Measurements from ENCODE around the gene PIK3CB. TPM values are rescaled to one million over a fixed set of nuclear protein-coding genes. Genes with fewer than 3 reads are reported as not detected.
"Not testable (repeated sequence)": the region's sequence is repeated elsewhere in the genome, so short reads cannot be mapped to it uniquely, and the experiment has no call there.

The PIK3CB gene
- polyA plus RNA-seq, 1 donor from 2014 or later = 11.5 TPM

DNA sequence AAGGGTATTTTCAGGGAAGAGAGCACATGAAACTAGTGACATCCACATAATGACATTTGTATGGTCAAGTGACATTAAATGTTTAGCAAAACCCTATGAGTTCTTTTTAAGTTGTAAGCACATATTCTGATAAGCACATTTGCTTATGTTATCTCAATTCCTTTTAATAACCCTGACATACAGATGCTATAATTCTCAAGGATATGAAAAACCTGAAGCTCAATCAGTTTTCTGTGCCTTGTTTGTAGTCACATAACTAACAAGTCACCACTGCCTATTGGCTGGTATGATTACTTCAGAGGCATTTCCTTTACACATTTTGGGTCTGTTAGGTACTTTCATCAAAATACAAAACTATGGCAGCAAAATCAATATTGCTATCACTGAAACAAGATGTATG lies 152.1 kb downstream of the PIK3CB start:
- H3K9me3 ChIP-seq (ENCODE audit: low read length) = no peaks in the 10 kb centered on the region
- no peaks in the 10 kb centered on the region for H3F3A ChIP-seq (ENCODE audit: insufficient read depth, low read length, poor library complexity, severe bottlenecking)
- H3K4me2 ChIP-seq (ENCODE audit: low read length) = no peak overlapping the region
- H3K4me3 ChIP-seq (ENCODE audit: low read length) = no peak overlapping the region
- TF ChIP-seq, protein P1, sequence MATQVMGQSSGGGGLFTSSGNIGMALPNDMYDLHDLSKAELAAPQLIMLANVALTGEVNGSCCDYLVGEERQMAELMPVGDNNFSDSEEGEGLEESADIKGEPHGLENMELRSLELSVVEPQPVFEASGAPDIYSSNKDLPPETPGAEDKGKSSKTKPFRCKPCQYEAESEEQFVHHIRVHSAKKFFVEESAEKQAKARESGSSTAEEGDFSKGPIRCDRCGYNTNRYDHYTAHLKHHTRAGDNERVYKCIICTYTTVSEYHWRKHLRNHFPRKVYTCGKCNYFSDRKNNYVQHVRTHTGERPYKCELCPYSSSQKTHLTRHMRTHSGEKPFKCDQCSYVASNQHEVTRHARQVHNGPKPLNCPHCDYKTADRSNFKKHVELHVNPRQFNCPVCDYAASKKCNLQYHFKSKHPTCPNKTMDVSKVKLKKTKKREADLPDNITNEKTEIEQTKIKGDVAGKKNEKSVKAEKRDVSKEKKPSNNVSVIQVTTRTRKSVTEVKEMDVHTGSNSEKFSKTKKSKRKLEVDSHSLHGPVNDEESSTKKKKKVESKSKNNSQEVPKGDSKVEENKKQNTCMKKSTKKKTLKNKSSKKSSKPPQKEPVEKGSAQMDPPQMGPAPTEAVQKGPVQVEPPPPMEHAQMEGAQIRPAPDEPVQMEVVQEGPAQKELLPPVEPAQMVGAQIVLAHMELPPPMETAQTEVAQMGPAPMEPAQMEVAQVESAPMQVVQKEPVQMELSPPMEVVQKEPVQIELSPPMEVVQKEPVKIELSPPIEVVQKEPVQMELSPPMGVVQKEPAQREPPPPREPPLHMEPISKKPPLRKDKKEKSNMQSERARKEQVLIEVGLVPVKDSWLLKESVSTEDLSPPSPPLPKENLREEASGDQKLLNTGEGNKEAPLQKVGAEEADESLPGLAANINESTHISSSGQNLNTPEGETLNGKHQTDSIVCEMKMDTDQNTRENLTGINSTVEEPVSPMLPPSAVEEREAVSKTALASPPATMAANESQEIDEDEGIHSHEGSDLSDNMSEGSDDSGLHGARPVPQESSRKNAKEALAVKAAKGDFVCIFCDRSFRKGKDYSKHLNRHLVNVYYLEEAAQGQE (IDR thresholded peaks at IDR 0.05; ENCODE audit: borderline replicate concordance) = no peak
- H3K79me2 ChIP-seq (replicated peaks; ENCODE audit: insufficient read depth, low read length) = no peaks in the 10 kb centered on the region
- H3K27ac ChIP-seq (ENCODE audit: low read length) = no peak overlapping the region
- no peaks in the 10 kb centered on the region for H4K20me1 ChIP-seq (ENCODE audit: insufficient read depth)
- no peak overlapping the region for H3K9ac ChIP-seq (ENCODE audit: low read length)
- H3K27me3 ChIP-seq (ENCODE audit: insufficient read depth, low read depth, low read length) = no peaks in the 10 kb centered on the region
- H2AFZ ChIP-seq (ENCODE audit: low read depth, low read length) = no peak overlapping the region
- no peaks in the 10 kb centered on the region for H3K9me2 ChIP-seq (ENCODE audit: insufficient read depth, low read length)
- H3K36me3 ChIP-seq (ENCODE audit: insufficient read depth, low read length) = no peaks in the 10 kb centered on the region

DNA sequence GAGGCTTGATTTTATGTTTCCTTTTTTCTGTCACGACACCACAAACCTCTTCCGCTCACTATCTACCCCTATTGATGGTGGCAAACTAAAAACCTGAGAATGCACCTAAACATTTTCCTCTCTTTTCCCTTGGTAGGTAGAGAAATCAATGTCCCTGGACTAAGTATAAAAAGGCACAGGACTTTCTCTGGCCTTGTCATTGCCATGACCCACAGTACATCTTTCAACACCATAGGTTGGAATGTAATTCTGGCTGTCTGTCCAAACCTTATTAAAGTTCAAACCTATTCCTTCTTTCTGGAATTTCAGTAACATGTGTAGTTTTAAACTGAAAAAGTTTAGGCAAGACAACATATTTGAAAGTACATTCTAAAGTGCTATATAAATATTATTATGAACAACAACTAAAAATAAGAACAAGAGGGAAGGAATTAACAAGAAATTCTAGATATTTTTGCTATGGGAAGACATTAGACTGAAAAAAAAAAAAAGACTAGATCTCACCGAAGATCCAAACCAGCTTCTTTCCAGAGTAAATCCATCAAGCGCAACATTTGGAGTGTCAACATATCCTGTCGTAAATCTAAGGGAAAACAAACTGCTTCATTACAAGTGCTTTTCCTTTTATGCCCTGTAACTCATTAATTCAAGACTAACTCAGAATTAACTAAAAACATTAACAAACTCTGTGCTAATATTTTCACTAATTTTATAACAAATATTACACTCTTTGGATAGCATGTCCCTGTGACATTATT lies 153.1 kb downstream of the PIK3CB start:
- H3K9me2 ChIP-seq (ENCODE audit: insufficient read depth, low read length) = no peaks in the 10 kb centered on the region
- H3K4me2 ChIP-seq (ENCODE audit: low read length) = no peak overlapping the region
- H3K79me2 ChIP-seq (replicated peaks; ENCODE audit: insufficient read depth, low read length) = no peaks in the 10 kb centered on the region
- H3F3A ChIP-seq (ENCODE audit: insufficient read depth, low read length, poor library complexity, severe bottlenecking) = no peaks in the 10 kb centered on the region
- H3K27ac ChIP-seq (ENCODE audit: low read length) = no peak overlapping the region
- H3K27me3 ChIP-seq (ENCODE audit: insufficient read depth, low read depth, low read length) = no peaks in the 10 kb centered on the region
- no peaks in the 10 kb centered on the region for H4K20me1 ChIP-seq (ENCODE audit: insufficient read depth)
- TF ChIP-seq, protein P2, sequence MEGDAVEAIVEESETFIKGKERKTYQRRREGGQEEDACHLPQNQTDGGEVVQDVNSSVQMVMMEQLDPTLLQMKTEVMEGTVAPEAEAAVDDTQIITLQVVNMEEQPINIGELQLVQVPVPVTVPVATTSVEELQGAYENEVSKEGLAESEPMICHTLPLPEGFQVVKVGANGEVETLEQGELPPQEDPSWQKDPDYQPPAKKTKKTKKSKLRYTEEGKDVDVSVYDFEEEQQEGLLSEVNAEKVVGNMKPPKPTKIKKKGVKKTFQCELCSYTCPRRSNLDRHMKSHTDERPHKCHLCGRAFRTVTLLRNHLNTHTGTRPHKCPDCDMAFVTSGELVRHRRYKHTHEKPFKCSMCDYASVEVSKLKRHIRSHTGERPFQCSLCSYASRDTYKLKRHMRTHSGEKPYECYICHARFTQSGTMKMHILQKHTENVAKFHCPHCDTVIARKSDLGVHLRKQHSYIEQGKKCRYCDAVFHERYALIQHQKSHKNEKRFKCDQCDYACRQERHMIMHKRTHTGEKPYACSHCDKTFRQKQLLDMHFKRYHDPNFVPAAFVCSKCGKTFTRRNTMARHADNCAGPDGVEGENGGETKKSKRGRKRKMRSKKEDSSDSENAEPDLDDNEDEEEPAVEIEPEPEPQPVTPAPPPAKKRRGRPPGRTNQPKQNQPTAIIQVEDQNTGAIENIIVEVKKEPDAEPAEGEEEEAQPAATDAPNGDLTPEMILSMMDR (IDR thresholded peaks at IDR 0.05; ENCODE audit: poor library complexity, severe bottlenecking) = no peak
- TF ChIP-seq RAD21 (conservative IDR thresholded peaks at IDR 0.05) (no peak), EZH2 (IDR thresholded peaks at IDR 0.05; ENCODE audit: borderline replicate concordance, insufficient read depth, low read length, poor library complexity, severe bottlenecking) (no peak), POLR2AphosphoS5 (IDR thresholded peaks at IDR 0.05) (no peak), SMC3 (conservative IDR thresholded peaks at IDR 0.05; ENCODE audit: poor library complexity) (no peak), TAF1 (IDR thresholded peaks at IDR 0.05; ENCODE audit: low read depth) (no peak), MXI1 (conservative IDR thresholded peaks at IDR 0.05; ENCODE audit: poor library complexity, severe bottlenecking) (no peak), EP300 (conservative IDR thresholded peaks at IDR 0.05; ENCODE audit: poor library complexity, severe bottlenecking) (no peak)
- TF ChIP-seq, protein P1 (IDR thresholded peaks at IDR 0.05; ENCODE audit: borderline replicate concordance) = no peak
- H3K4me3 ChIP-seq (ENCODE audit: low read length) = no peak overlapping the region
- no peak overlapping the region for H3K9ac ChIP-seq (ENCODE audit: low read length)
- no peaks in the 10 kb centered on the region for H3K9me3 ChIP-seq (ENCODE audit: low read length)
- H3K36me3 ChIP-seq (ENCODE audit: insufficient read depth, low read length) = no peaks in the 10 kb centered on the region
- H2AFZ ChIP-seq (ENCODE audit: low read depth, low read length) = no peak overlapping the region

DNA sequence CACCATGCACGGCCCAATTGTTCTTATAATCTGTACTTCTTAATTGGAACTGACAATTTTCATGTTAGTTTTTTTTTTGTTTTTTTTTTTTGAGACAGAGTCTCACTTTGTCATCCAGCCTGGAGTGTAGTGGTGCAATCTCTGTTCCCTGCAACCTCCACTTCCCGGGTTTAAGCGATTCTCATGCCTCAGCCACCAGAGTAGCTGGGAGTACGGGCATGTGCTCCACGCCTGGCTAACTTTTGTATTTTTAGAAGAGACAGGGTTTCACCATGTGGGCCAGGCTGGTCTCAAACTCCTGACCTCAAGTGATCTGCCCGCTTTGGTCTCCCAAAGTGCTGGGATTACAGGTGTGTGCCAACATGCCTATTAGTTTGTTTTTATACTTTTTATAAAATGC lies 153.8 kb downstream of the PIK3CB start:
- not testable (repeated sequence) for H3K27me3 ChIP-seq (ENCODE audit: insufficient read depth, low read depth, low read length); H2AFZ ChIP-seq (ENCODE audit: low read depth, low read length); H3K4me3 ChIP-seq (ENCODE audit: low read length); H3K36me3 ChIP-seq (ENCODE audit: insufficient read depth, low read length); H3K27ac ChIP-seq (ENCODE audit: low read length); H3K4me2 ChIP-seq (ENCODE audit: low read length); H3K9ac ChIP-seq (ENCODE audit: low read length); H3F3A ChIP-seq (ENCODE audit: insufficient read depth, low read length, poor library complexity, severe bottlenecking); H3K9me3 ChIP-seq (ENCODE audit: low read length); H3K9me2 ChIP-seq (ENCODE audit: insufficient read depth, low read length); H4K20me1 ChIP-seq (ENCODE audit: insufficient read depth); H3K79me2 ChIP-seq (replicated peaks; ENCODE audit: insufficient read depth, low read length)
